Fibroblast of villous mesenchyme (primary cell): Measurements from ENCODE around the gene VPS13D. TPM values are rescaled to one million over a fixed set of nuclear protein-coding genes. Genes with fewer than 3 reads are reported as not detected.
A peak's percentile ranks its signal among the peaks of the same experiment; 100 is the strongest.

ENCODE experiments used
- DNase-seq: peaks from one replicate; pipeline ENCODE4 v3.0.0-alpha.2; 2010; ENCODE audit warnings: low read depth
- H3K4me3 ChIP-seq: 2 replicates; pipeline ENCODE4 v1.5.1; 2011; ENCODE audit warnings: low read depth, mild to moderate bottlenecking, low read length
- total RNA-seq: library from RNA; depleted of rRNA; stranded (reverse); fragments of >200 nt; gene quantifications from 2 replicates; pipeline ENCODE4 v1.2.3, GENCODE V29; 2012
- TF ChIP-seq, protein P1 (sequence below): IDR thresholded peaks from 2 replicates; pipeline ENCODE4 v1.5.1; 2012; ENCODE audit warnings: low read depth, mild to moderate bottlenecking, low read length; ENCODE audit not compliant: insufficient read depth

VPS13D gene
- total RNA-seq, 1 donor: 55.3 TPM

DNA sequence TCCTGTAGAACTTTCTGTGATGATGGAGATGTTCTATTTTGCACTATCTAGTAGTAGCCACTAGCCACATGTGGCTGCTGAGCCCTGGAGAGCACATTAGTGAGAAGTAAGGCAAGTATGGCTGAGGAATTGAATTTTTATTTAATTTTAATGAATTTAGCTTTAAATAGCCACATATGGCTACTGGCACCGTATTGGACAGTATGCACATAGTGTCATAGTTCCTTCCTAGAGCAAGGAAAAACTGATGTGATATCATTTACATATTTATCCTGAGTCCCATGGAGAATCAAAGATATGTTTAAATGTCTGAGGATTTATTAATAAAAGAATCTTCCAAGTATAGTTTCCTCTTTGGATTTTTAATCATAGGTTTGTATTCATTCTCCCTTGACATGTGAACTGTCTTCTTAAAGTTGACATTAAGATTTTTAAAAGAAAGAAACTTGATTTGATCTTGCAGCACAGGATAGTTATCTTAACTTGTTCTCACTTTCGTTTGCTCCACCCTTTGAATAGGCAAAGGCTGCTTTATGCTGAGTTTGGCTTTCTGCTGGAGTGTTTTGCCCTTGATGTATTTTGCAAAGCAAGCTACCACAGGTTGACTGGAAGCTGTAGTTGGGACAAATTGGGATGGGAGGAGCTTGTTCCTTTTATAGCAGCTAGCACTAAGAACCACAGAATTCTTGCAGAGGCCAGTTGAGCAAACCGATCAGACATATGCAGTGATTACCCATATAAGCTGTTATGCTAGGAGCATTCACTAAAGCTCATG is 129.7 kb downstream of the VPS13D start:
- TF ChIP-seq, protein P1, sequence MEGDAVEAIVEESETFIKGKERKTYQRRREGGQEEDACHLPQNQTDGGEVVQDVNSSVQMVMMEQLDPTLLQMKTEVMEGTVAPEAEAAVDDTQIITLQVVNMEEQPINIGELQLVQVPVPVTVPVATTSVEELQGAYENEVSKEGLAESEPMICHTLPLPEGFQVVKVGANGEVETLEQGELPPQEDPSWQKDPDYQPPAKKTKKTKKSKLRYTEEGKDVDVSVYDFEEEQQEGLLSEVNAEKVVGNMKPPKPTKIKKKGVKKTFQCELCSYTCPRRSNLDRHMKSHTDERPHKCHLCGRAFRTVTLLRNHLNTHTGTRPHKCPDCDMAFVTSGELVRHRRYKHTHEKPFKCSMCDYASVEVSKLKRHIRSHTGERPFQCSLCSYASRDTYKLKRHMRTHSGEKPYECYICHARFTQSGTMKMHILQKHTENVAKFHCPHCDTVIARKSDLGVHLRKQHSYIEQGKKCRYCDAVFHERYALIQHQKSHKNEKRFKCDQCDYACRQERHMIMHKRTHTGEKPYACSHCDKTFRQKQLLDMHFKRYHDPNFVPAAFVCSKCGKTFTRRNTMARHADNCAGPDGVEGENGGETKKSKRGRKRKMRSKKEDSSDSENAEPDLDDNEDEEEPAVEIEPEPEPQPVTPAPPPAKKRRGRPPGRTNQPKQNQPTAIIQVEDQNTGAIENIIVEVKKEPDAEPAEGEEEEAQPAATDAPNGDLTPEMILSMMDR: no peak
- DNase-seq: peak; percentile 36
- H3K4me3 ChIP-seq: no peak overlapping the region

- TF ChIP-seq, protein P1: no peak
- DNase-seq: no peak
- no peak overlapping the region for H3K4me3 ChIP-seq
These were observed 138.8 kb downstream of the VPS13D start for GRCh38 chr1:12368646-12369045.

- TF ChIP-seq, protein P1: no peak
- DNase-seq: no peak
- H3K4me3 ChIP-seq: no peak overlapping the region
These were observed 139.4 kb downstream of the VPS13D start for GRCh38 chr1:12369258-12369657.

- TF ChIP-seq, protein P1: no peak
- DNase-seq: peak; percentile 67
- H3K4me3 ChIP-seq: peak overlapping the region; percentile 33
These were observed 140.6 kb downstream of the VPS13D start for GRCh38 chr1:12370333-12370975.

GRCh38 chr1:12371053-12371452 is 141.2 kb downstream of the VPS13D start:
- peak; percentile 77 for DNase-seq
- TF ChIP-seq, protein P1: no peak
- peak overlapping the region; percentile 33 for H3K4me3 ChIP-seq

DNA sequence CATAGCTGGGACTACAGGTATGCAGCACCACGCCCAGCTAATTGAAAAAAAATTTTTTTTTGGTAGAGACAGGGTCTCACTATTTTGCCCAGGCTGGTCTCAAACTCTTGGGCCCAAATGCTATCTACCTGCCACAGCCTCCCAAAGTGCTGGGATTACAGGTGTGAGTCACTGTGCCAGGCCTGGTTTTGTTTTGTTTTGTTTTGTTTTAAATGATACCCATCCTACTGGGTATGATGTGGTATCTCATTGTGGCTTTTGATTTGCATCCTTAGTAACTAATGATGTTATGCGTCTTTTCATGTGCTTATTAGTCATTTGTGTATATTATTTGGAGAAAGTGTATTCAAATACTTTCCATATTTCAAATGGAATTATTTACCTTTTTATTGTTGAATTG is 142.3 kb downstream of the VPS13D start:
- H3K4me3 ChIP-seq: no peak overlapping the region
- TF ChIP-seq, protein P1: no peak

More for the DNA sequence above, 142.3 kb downstream of the VPS13D start:
- no peak for DNase-seq
